Gastroesophageal sphincter (tissue), 3 donors: Measurements from ENCODE around the gene ILDR1.

Experiments
- EP300 ChIP-seq: sonication (generic); formaldehyde crosslinking; IDR thresholded peaks from one replicate; pipeline ENCODE4 v1.6.1; 2017; ENCODE audit warnings: antibody characterized with exemption, mild to moderate bottlenecking
- POLR2A ChIP-seq, 2 donors: fragments of 450-650 bp; IDR thresholded peaks; one replicate each; pipeline ENCODE4 v1.6.1; 2017; ENCODE audit warnings: antibody characterized with exemption in 2 of 2, mild to moderate bottlenecking in 2 of 2, moderate library complexity in 1 of 2
- TF ChIP-seq, protein P1 (sequence below), 4 experiments: fragments of 200-600 bp in 2 of 4; fragments of 450-650 bp in 2 of 4; sonication (generic) in 1 of 4; IDR thresholded peaks; one replicate each; pipeline ENCODE4 v1.5.1; 2017 to 2019; ENCODE audit warnings: antibody characterized with exemption in 4 of 4, mild to moderate bottlenecking in 2 of 4, moderate library complexity in 2 of 4

GRCh38 chr3:121948641-121949040 lies 73.4 kb downstream of the ILDR1 start:
- TF ChIP-seq POLR2A (IDR thresholded peaks at IDR 0.05) (no peak), EP300 (no peak)
- TF ChIP-seq, protein P1, sequence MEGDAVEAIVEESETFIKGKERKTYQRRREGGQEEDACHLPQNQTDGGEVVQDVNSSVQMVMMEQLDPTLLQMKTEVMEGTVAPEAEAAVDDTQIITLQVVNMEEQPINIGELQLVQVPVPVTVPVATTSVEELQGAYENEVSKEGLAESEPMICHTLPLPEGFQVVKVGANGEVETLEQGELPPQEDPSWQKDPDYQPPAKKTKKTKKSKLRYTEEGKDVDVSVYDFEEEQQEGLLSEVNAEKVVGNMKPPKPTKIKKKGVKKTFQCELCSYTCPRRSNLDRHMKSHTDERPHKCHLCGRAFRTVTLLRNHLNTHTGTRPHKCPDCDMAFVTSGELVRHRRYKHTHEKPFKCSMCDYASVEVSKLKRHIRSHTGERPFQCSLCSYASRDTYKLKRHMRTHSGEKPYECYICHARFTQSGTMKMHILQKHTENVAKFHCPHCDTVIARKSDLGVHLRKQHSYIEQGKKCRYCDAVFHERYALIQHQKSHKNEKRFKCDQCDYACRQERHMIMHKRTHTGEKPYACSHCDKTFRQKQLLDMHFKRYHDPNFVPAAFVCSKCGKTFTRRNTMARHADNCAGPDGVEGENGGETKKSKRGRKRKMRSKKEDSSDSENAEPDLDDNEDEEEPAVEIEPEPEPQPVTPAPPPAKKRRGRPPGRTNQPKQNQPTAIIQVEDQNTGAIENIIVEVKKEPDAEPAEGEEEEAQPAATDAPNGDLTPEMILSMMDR (IDR thresholded peaks at IDR 0.05), result no peak
